Smooth muscle cell (in vitro differentiated cells): ENCODE results near the gene OPTC. TPM values are rescaled to one million over a fixed set of nuclear protein-coding genes. Genes with fewer than 3 reads are reported as not detected.
A peak's percentile ranks its signal among the peaks of the same experiment; 100 is the strongest.
"Not testable (repeated sequence)": the region's sequence is repeated elsewhere in the genome, so short reads cannot be mapped to it uniquely, and the experiment has no call there.

ENCODE experiments used
- DNase-seq: peaks from one replicate; lab custom pipeline; 2025; ENCODE audit not compliant: unreplicated experiment; lab: John Stamatoyannopoulos, UW
- H2AFZ ChIP-seq: fragments of 200-600 bp; sonication (generic); 2 replicates; pipeline ENCODE4 v1.6.0; 2016; ENCODE audit warnings: antibody characterized with exemption, low read depth, mild to moderate bottlenecking
- H3F3A ChIP-seq: fragments of 200-600 bp; sonication (generic); 2 replicates; pipeline ENCODE4 v1.6.0; 2017; ENCODE audit warnings: antibody characterized with exemption, low read depth
- H3K27ac ChIP-seq: fragments of 200-600 bp; sonication (generic); 2 replicates; pipeline ENCODE4 v1.5.1; 2016; ENCODE audit warnings: low read depth, mild to moderate bottlenecking
- H3K27me3 ChIP-seq: fragments of 200-600 bp; sonication (generic); 2 replicates; pipeline ENCODE4 v1.6.1; 2016; ENCODE audit warnings: low read depth, mild to moderate bottlenecking
- H3K36me3 ChIP-seq: fragments of 200-600 bp; sonication (generic); 2 replicates; pipeline ENCODE4 v1.5.1; 2016; ENCODE audit warnings: low read depth
- H3K4me1 ChIP-seq: fragments of 200-600 bp; sonication (generic); 2 replicates; pipeline ENCODE4 v1.5.1; 2016; ENCODE audit warnings: low read depth
- H3K4me2 ChIP-seq: fragments of 200-600 bp; sonication (generic); 2 replicates; pipeline ENCODE4 v1.6.0; 2016; ENCODE audit warnings: mild to moderate bottlenecking
- H3K4me3 ChIP-seq: fragments of 200-600 bp; sonication (generic); 2 replicates; pipeline ENCODE4 v1.5.1; 2016; ENCODE audit warnings: mild to moderate bottlenecking
- H3K79me2 ChIP-seq: fragments of 200-600 bp; sonication (generic); 2 replicates; pipeline ENCODE4 v1.6.0; 2016; ENCODE audit warnings: low read depth, mild to moderate bottlenecking
- H3K9ac ChIP-seq: fragments of 200-600 bp; sonication (generic); 2 replicates; pipeline ENCODE4 v1.6.0; 2016; ENCODE audit warnings: low read depth
- H3K9me3 ChIP-seq: fragments of 200-600 bp; sonication (generic); replicated peaks from 2 replicates; pipeline ENCODE4 v1.5.1; 2016; ENCODE audit warnings: low read depth
- H4K20me1 ChIP-seq: fragments of 200-600 bp; sonication (generic); 2 replicates; pipeline ENCODE4 v1.6.0; 2016; ENCODE audit warnings: low read depth
- CTCF ChIP-seq: fragments of 200-600 bp; sonication (generic); IDR thresholded peaks from 2 replicates; pipeline ENCODE4 v1.5.1; 2017; ENCODE audit warnings: borderline replicate concordance, mild to moderate bottlenecking, antibody characterized with exemption; ENCODE audit not compliant: insufficient read depth, poor library complexity, severe bottlenecking
- WGBS: methylation state at CpG from one replicate; pipeline ENCODE4 v1.1.7; 2016; ENCODE audit warnings: low lambda C conversion rate; 5-methylcytosine and 5-hydroxymethylcytosine counted together
- polyA plus RNA-seq: library from polyadenylated mRNA; unstranded; fragments of >200 nt; fragmentation: Nextera tagmentation; extraction: Ambion mirVana; gene quantifications from 2 replicates; pipeline ENCODE4 v1.2.1, GENCODE V29; 2016
- total RNA-seq: library from RNA; depleted of rRNA; stranded (reverse); fragments of >200 nt; gene quantifications from 2 replicates; pipeline ENCODE4 v1.2.3, GENCODE V29; 2014

The OPTC gene
- total and polyA plus RNA-seq, 2 experiments from 2014 or later, result 0.46 TPM; not detected in 1

GRCh38 chr1:203513585-203514031 lies 19.7 kb downstream of the OPTC start:
- Histone ChIP-seq H3K9me3 (no peaks in the 10 kb centered on the region), H3K9ac (peak overlapping the region; percentile 96), H4K20me1 (no peaks in the 10 kb centered on the region), H3K4me1 (peaks cover 35% of the 10 kb centered on the region), H3K27me3 (no peaks in the 10 kb centered on the region), H3K4me3 (no peak overlapping the region), H3K36me3 (no peaks in the 10 kb centered on the region), H3K79me2 (no peaks in the 10 kb centered on the region), H3F3A (peaks cover 8% of the 10 kb centered on the region), H2AFZ (no peak overlapping the region), H3K27ac (peak overlapping the region; percentile 99), H3K4me2 (peak overlapping the region; percentile 81)
- DNase-seq, result no peak
- TF ChIP-seq CTCF, result no peak
- WGBS, result 54% methylated on average over 9 of the region's 9 CpGs

GRCh38 chr1:203516184-203516583 lies 22.2 kb downstream of the OPTC start:
- Histone ChIP-seq H3K4me2 (no peak overlapping the region), H3K9me3 (no peaks in the 10 kb centered on the region), H3K36me3 (no peaks in the 10 kb centered on the region), H2AFZ (no peak overlapping the region), H3K27me3 (no peaks in the 10 kb centered on the region), H3K79me2 (no peaks in the 10 kb centered on the region), H3K27ac (no peak overlapping the region), H3K4me1 (peaks cover 43% of the 10 kb centered on the region), H4K20me1 (no peaks in the 10 kb centered on the region), H3K4me3 (no peak overlapping the region), H3F3A (peaks cover 8% of the 10 kb centered on the region), H3K9ac (no peak overlapping the region)
- no peak for TF ChIP-seq CTCF
- no peak for DNase-seq
- WGBS, result 88% methylated on average over 9 of the region's 9 CpGs

GRCh38 chr1:203516906-203517305 lies 23.0 kb downstream of the OPTC start:
- Histone ChIP-seq H3K4me2 (no peak overlapping the region), H3K4me3 (no peak overlapping the region), H3K4me1 (peaks cover 44% of the 10 kb centered on the region), H3K36me3 (no peaks in the 10 kb centered on the region), H3K27me3 (no peaks in the 10 kb centered on the region), H3F3A (peaks cover 8% of the 10 kb centered on the region), H3K9ac (no peak overlapping the region), H3K27ac (no peak overlapping the region), H3K79me2 (no peaks in the 10 kb centered on the region), H4K20me1 (no peaks in the 10 kb centered on the region), H2AFZ (no peak overlapping the region), H3K9me3 (no peaks in the 10 kb centered on the region)
- DNase-seq, result no peak
- 44% methylated on average over 5 of the region's 5 CpGs for WGBS
- no peak for TF ChIP-seq CTCF

- Histone ChIP-seq H3K27me3 (no peaks in the 10 kb centered on the region), H4K20me1 (no peaks in the 10 kb centered on the region), H2AFZ (no peak overlapping the region), H3K4me1 (peaks cover 37% of the 10 kb centered on the region), H3K36me3 (no peaks in the 10 kb centered on the region), H3K9ac (no peak overlapping the region), H3K4me3 (no peak overlapping the region), H3K9me3 (no peaks in the 10 kb centered on the region), H3K79me2 (no peaks in the 10 kb centered on the region), H3F3A (peaks cover 8% of the 10 kb centered on the region), H3K27ac (no peak overlapping the region), H3K4me2 (no peak overlapping the region)
- DNase-seq, result no peak
- WGBS, result 62% methylated on average over 11 of the region's 11 CpGs
- TF ChIP-seq CTCF, result no peak
These were observed 23.6 kb downstream of the OPTC start for GRCh38 chr1:203517426-203518110.

GRCh38 chr1:203518139-203518538 lies 24.2 kb downstream of the OPTC start:
- H3K4me2 ChIP-seq, H3K79me2 ChIP-seq, H3K9me3 ChIP-seq, DNase-seq, H3K36me3 ChIP-seq, H2AFZ ChIP-seq, H4K20me1 ChIP-seq, H3F3A ChIP-seq, H3K27me3 ChIP-seq, H3K4me3 ChIP-seq, H3K9ac ChIP-seq, H3K27ac ChIP-seq: not testable (repeated sequence)
- WGBS, result 95% methylated on average over 4 of the region's 4 CpGs
- H3K4me1 ChIP-seq, result peaks cover 33% of the 10 kb centered on the region
